GM13976 (cell line): ENCODE results near the gene MSRB3.
A peak's percentile ranks its signal among the peaks of the same experiment; 100 is the strongest.

ENCODE experiments used
- DNase-seq: peaks from one replicate; pipeline ENCODE4 v3.0.0; 2012; ENCODE audit warnings: low spot score
- CTCF ChIP-seq: IDR thresholded peaks from 2 replicates; pipeline ENCODE4 v1.5.1; 2012; ENCODE audit warnings: borderline replicate concordance, mild to moderate bottlenecking; ENCODE audit not compliant: insufficient read depth; ENCODE audit errors: extremely low read depth, missing control alignments, control extremely low read depth
- in situ Hi-C: fragments of 300-500 bp; cut with MboI; formaldehyde crosslinking; loops from one replicate; pipeline ENCODE4 v1.12.0; 2022; ENCODE audit warnings: low sequenced_read_pairs, mixed read lengths, inconsistent platforms; ENCODE audit not compliant: unreplicated experiment

Gene MSRB3

GRCh38 chr12:65296508-65297265 is 18.2 kb downstream of the MSRB3 start:
- in situ Hi-C loops: no loop called here
- DNase-seq: no peak
- TF ChIP-seq CTCF: no peak

GRCh38 chr12:65300097-65300496 is 21.6 kb downstream of the MSRB3 start:
- in situ Hi-C loops: loop anchor here (25.0 kb wide), 2 partner anchors 387 to 787 kb away; no protein-coding TSS in a partner anchor
- DNase-seq: no peak
- no peak for TF ChIP-seq CTCF

GRCh38 chr12:65300679-65301349 is 22.3 kb downstream of the MSRB3 start:
- no peak for TF ChIP-seq CTCF
- in situ Hi-C loops: loop anchor here (25.0 kb wide), 2 partner anchors 386 to 786 kb away; no protein-coding TSS in a partner anchor
- DNase-seq: no peak

GRCh38 chr12:65302891-65303290 is 24.4 kb downstream of the MSRB3 start:
- TF ChIP-seq CTCF: no peak
- in situ Hi-C loops: loop anchor here (25.0 kb wide), 2 partner anchors 384 to 784 kb away; no protein-coding TSS in a partner anchor
- no peak for DNase-seq

- DNase-seq: no peak
- TF ChIP-seq CTCF: no peak
- in situ Hi-C loops: loop anchor here (25.0 kb wide), 2 partner anchors 382 to 782 kb away; no protein-coding TSS in a partner anchor
These were observed 27.0 kb downstream of the MSRB3 start for GRCh38 chr12:65305346-65305950.

GRCh38 chr12:65306366-65307168 is 28.1 kb downstream of the MSRB3 start:
- in situ Hi-C loops: loop anchor here (25.0 kb wide), 2 partner anchors 381 to 781 kb away; no protein-coding TSS in a partner anchor
- no peak for DNase-seq
- peak; percentile 43 for TF ChIP-seq CTCF
